GM21367 (cell line): Measurements from ENCODE around the gene SGSH.
"Not testable (repeated sequence)": the region's sequence is repeated elsewhere in the genome, so short reads cannot be mapped to it uniquely, and the experiment has no call there.

Source experiments
- ATAC-seq: cut with Tn5 transposase; IDR thresholded peaks from one replicate; pipeline ENCODE4 v1.9.1; 2021; ENCODE audit not compliant: unreplicated experiment

SGSH gene

GRCh38 chr17:80212511-80212910 is 7.6 kb downstream of the SGSH start:
- ATAC-seq: no peak

DNA sequence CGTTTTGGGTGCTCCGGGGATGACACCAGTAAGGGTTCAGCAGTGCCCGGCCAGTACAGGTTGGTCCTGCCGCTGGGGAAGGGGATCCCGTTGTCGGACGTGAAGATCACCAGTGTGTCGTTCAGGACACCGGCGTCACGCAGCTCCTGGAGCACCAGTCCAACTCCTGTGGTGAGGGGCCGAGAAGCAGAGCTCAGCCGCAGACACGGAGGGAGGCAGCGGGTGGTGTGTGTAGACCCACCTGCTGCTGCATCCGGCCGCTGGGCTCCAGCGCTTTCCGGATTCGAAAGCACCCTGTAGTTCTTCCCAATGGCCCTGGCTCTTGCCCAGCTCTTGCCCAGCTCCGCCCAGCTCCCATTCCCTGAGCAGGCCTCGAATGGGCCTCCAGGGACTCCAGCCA is 8.0 kb downstream of the SGSH start:
- ATAC-seq: no peak

DNA sequence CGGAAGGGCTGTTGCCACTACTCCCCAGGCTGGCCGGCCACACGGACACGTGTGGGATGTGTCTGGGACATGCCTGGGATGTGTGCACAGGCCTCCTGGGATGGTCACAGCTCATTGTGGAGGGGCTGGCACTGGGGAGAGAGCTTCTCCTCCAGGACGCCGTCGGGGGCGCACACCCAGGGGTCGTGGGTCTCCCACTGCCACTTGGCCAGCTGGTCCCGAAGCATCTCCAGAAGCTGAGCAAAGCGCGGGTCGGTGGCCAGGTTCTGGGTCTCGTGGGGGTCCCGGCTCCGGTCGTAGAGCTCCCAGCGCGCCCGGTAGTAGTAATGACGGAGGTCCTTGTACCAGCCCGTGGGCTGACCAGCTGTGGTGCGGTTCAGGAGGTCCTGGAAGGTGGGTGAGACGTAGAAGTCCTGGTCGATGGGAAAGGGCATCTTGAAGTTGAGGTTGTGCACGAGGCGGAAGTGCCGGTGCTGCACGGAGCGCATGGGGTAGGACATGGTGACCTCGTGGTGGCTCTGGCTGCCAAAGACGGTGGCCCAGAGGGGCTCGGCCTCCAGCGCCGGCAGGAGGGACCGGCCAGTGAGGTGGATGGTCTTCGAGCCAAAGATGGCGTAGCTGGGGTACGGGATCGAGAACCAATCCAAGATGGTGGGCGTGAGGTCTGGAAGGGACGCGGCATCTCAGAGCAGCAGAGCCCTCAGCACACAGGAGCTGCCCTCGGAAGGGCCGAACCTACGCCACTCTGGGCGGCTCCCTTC is 9.6 kb downstream of the SGSH start:
- ATAC-seq: no peak

DNA sequence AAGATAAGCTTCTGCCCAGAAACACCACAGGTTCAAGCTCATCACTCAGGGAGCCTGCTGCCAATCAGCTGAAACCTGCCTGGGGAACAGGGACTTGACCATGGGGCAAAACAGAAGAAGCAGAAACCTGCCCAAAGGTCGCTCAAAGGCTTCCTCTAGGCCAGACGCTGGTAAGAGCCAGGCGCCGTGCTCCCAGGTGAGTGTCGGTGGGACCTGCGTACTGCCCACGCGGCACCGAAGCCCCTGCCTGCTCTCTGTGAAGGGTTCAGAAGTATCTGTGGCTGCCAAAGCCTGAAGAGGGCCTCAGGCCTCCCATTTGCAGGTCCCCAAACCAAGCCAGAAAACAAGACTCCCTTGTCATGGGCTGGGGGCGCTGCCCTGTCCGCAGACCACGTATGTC is 10.4 kb downstream of the SGSH start:
- ATAC-seq: no peak

DNA sequence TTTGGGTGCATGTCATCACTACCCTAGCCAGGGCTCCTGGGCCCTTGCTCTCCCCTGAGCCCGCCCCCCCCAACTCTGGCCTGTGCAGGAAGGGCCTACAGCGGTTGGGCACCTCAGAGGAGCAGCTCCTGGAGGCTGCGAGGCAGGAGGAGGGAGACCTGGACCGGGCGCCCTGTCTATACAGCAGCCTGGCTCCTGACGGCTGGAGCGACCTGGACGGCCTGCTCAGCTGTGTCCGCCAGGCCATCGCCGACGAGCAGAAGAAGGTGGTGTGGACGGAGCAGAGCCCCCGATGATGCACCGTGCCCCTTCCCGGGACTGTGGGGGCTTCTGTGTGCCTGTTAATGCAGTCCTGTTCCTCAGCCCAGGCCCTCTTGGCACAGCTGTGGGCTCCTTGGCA is 12.1 kb downstream of the SGSH start:
- no peak for ATAC-seq

- ATAC-seq: no peak
Measured at GRCh38 chr17:80205811-80206210, 14.3 kb downstream of the SGSH start.

- ATAC-seq: no peak
Measured at GRCh38 chr17:80204626-80205468, 15.3 kb downstream of the SGSH start.

DNA sequence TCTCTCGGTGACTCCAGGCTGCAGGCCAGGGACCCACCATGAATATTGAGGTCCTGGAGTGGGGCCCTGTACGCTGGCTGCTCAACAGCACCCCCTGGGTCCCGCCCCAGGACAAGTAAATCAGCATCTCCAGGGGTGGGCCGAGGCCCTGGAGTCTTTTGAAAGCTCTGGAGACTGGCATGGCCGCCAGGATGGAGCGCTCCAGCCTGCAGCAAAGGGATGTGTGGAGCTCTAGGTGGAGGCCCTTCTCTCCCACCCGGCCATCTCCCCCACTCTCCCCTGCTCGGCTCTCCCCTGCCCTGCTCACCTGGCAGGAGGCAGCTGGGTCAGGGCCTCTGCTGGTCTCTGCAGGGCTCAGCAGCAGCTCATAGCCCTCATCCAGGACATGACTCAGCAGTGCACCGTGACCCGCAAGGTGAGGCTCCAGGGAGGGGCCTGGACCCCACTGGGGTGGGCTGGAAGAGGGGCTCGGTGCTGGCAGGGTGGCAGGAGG is 16.6 kb downstream of the SGSH start:
- ATAC-seq: no peak

GRCh38 chr17:80202197-80202596 is 17.9 kb downstream of the SGSH start:
- no peak for ATAC-seq

GRCh38 chr17:80201446-80201845 is 18.7 kb downstream of the SGSH start:
- no peak for ATAC-seq

DNA sequence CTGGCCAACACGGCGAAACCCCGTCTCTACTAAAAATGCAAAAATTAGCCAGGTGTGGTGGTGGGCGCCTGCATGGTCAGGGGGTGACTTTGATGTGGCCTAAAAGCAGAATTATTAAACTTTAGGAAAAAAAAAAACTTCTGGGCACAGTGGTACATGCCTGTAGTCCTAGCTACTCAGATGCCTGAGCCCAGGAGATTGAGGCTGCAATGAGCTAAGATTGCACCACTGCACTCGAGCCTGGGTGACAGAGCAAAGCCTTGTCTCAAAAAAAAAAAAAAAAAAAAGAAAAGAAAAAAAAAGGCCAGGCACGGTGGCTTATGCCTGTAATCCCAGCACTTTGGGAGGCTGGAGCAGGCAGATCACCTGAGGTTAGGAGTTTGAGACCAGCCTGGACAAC is 20.8 kb downstream of the SGSH start:
- not testable (repeated sequence) for ATAC-seq

DNA sequence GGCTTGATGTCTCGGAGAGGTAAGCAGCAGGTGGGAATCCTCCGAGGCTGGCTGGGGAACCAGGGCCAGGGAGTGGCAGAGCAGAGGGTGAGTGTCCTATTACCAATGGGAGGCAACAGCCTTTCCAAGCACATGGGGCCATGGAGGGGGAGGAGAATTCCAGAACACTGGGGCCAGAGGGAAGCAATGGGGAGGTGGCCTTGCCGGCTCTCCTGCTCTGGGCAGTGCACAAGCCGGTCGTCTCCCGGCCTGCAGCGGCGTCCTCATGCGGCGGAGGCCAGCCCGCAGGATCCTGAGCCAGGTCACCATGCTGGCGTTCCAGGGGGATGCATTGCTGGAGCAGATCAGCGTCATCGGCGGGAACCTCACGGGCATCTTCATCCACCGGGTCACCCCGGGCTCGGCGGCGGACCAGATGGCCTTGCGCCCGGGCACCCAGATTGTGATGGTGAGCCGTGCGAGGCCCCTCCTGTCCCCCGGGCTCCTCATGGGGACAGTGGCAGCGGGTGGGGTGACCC is 21.9 kb downstream of the SGSH start:
- no peak for ATAC-seq

DNA sequence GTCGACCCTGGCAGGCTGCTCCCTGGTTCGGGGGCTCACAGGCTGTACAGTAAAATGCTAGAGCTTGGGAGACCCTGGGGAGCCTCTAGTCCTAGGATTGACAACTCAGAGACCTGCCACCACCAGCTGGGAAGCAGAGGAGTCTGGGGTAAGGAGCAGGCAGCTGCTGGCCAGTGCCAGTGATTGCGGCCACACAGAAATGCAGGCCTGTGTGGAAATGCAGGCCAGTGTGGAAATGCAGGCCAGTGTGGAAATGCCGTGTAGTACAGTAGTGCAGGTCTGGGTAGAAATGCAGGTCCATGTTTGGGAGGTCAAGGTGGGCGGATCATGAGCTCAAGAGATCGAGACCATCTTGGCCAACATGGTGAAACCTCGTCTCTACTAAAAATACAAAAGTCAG is 23.5 kb downstream of the SGSH start:
- ATAC-seq: no peak

- no peak for ATAC-seq
Measured at GRCh38 chr17:80195671-80196529, 24.2 kb downstream of the SGSH start.

DNA sequence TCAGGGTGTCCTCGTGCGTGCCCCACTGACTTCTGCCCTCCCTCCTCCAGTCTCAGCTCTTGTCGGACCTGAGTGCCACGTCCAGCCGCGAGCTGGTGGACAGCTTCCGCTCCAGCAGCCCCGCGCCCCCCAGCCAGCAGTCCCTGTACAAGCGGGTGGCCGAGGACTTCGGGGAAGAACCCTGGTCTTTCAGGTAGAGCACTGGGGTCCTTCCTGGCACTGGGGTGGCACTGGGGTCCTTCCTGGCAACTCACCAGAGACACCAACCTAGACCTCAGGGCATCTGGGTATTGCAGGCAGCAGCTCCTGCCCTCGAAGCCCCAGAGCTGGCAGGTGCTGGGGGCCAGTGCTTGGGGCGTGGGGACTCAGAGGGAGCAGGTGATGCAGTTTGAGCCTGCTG is 25.0 kb downstream of the SGSH start:
- ATAC-seq: no peak

DNA sequence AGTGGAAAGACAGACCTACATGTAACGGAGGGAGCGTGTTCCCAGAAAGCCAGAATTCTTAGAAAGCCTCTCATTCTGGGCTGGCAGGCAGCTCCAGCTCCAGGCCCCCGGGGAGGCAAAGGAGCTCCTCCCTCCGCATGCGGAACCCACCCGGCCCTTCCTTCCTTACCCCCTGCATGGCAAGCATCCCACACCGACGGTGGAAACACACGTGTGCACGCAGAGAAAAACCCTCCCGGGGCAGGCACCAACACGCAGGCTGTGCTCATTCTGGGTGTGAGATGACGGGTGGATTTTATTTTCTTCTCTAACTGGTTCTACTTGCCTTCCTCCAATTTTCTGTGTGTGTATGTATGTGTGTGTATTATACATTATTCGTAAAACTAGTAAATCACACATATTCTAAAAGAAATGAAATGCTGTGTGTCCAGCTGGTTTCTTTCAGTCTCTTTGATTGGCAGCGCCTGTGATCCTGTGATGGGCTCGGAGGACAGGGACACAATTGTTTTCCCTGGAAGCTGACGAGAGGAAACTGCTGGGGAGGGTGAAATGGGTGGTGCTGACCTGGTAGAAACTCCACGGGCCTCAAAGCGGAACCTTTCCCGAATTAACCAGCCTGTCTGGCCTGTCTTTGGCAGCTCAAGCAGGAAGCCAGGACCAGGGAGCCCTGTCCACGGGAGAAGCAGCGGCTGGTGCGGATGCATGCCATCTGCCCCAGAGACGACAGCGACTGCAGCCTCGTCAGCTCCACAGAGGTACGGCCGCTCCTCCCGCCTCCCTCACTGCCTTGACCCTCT is 28.1 kb downstream of the SGSH start:
- no peak for ATAC-seq

- no peak for ATAC-seq
Measured at GRCh38 chr17:80191192-80191591, 28.9 kb downstream of the SGSH start.

DNA sequence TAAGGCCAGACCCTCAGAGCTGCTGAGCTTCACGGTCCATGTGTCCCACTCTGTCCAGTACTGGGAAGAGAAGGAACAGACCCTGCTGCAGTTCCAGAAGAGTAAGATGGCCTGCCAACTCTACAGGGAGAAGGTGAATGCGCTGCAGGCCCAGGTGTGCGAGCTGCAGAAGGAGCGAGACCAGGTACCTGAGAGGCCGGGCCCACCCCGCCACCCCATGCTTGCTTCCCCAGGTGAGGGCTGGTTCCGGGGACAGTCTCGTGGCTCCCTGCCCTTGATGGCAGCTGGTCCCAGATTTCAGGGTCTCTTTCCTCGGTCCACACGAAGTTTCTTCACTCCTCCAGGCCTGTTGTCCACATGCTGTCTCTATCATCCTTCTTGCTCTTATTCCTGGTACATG is 29.4 kb downstream of the SGSH start:
- ATAC-seq: no peak

DNA sequence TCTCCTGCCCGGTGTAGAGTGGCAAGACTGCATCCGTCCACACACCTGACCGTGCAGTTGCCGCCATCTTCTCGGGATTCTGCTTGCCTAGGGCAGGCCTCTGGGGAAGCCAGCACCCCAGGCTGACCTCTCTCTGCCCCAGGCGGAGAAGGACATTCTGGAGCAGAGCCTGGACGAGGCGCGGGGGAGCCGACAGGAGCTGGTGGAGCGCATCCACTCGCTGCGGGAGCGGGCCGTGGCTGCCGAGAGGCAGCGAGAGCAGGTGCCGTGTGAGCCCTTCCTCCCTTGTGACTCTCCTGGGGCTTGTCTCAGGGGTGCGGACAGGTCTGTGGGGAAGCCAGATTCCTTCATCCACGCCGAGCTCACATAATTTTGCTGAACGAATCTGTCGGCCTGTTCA is 30.5 kb downstream of the SGSH start:
- ATAC-seq: no peak

- ATAC-seq: no peak
Measured at GRCh38 chr17:80187515-80187941, 32.6 kb downstream of the SGSH start.
